ENCODE results near the gene CLDND2.

CLDND2 gene

DNA sequence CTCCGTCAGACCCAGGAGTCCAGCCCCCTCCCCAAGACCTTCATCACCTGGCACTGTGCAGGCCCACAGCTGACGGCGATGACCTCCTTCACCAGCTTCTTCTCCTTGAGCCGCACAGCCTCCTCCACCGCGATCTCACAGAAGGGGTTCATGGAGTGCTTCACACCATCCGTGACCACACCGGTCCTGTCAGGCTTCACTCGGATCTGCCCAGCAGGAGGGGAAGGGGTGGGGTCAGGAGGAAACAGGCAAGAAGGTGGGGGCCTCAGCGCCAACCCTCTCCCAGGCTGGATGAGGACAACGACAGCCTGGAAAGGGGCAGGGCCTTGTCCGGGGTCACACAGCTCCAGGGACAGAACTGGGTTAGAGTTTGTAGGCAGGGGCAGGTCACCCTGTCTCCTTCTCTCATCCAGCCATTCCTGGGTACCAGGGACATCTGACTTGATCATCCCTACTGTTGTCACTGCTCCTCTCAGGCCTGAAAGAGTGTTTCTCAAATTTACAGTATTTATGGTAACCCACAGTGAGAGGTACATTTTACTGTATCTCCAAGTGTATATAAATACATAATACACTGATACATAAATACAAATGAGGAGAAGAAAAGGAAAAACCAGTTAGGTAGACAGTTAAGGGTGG, 14.6 kb downstream of the CLDND2 start:
- no peak for DNase-seq

DNA sequence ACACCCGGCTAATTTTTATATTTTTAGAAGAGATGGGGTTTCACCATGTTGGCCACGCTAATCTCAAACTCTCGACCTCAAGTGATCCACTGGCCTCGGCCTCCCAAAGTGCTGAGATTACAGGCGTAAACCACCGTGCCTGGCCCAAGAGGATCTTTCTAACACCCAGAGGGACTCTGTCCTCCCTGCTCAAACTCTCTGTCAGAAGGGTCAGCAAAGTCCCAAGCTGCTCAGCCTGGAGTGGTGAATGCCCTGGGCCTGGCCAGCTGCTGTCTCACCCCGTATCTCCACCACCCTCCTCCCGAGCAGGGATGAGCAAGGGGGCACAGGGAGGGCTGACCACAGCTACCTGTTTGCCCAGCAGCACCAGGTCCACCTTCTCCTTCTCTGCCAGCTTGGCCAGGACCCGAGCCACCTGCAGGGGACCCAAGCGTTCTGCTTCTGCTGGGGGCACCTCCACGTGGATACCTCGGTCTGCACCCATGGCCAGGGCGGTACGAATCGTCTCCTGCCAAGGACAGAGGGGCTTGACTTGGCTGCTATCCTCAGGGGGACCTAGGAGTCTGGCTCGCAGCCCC, 15.9 kb downstream of the CLDND2 start:
- no peak for DNase-seq

DNA sequence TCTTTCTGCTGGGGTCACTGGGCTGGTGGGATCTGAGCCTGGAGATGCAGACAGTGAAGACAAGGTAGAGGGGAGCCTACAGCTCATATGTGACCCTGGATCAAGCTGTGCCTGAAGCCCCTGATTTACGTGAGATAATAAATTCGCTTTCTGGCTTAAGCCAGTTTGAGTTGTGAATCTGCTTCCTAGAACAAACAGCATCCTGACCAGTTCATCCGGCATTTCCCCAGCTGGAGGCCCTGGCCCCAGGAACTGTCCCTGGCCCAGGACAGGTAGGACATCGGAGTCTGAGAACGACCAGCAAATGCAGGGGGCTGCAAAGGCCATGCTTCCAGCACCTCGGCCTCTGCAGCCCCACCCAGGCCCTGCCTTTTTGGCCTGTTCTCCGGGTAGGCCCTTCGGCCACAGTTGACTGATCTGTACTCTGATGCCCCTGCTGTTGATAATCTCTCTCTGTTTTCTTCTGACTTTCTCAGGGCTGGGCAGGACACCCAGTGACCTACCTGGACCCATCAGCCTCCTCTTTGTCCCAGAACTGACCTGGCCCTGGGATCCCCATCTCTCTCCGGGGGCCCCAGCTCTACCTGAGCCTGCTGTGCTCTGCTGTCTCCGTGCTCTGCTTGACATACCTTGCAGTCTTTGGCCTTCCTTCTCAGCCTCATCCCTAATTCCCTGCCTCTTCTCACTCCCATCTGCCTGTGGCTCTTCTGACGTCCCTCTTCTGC, 17.4 kb downstream of the CLDND2 start:
- DNase-seq: no peak

DNA sequence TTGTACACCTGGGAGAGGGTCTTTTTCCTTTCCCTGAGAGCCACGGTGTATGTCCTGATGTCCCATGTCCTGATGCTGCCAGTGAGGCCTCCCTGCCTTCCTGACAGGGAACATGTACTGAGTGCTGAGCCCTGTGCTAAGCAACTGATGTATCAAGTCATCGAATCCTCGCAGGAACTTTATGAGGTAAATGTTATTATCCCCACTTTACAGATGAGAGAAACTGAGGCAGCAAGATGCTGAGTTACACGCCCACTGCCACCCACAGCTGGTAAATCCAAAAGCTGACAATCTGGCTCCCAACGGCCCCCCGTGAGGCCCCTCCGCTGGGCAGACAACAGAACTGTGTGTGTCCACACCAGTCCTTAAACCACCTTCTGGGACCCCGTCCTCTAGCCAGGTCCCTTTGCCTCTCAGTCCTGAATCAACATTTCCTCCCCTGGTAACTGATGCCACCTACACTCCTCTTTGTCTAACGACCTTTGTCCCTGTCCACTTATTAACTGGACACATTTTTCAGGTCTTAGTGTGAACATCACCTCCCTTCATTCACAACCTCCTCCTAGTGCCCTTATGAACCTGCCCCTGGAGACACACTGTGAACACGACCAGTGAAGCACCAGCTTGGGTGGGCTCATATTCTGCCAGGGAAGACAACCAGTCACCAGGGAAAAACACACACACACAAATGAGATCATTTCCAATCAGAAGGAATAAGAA, 21.4 kb downstream of the CLDND2 start:
- DNase-seq: no peak

DNA sequence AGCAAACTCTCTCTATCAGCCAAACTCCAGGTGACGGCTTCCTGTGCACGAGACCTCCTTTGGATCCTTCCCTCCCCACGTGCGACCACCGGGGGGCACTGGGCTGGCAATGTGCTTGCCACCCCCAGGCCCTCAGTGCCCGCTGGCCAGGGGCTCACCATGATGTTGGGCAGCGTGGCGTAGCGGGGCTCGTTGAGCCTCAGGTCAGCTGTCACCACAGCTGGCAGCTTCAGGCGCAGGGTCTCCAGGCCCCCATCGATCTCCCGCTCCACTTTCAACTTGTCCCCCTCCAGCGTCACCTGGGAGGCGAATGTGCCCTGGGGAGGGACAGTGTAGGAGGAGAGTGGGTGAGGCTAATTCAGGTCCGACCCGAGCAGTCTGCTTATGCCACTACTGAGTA, 22.1 kb downstream of the CLDND2 start:
- DNase-seq: no peak

DNA sequence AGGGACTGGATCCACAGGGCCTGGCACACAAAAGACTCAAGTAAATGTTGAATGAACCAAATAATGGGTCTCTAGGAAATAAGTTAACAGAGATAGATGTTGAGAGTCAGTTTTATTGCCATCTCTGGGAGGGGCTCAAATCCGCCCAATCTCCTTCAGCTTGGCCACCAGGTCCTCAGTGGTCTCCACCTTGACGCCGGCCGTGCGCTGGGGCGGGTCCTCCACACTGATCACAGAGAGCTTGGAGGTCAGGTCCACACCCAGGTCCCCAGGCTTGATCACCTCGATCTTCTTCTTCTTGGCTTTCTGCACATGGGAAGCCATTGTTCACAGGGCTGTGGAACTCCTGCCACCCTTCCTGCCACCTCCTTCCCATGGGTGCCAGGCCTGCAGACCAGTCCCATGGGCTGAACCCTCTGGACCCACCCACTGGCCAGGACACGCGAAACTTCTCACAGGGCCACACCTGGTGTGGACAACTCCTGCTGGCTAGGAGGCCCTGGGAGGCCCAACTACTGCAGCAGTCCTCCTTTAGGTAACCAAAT, 23.7 kb downstream of the CLDND2 start:
- no peak for DNase-seq

DNA sequence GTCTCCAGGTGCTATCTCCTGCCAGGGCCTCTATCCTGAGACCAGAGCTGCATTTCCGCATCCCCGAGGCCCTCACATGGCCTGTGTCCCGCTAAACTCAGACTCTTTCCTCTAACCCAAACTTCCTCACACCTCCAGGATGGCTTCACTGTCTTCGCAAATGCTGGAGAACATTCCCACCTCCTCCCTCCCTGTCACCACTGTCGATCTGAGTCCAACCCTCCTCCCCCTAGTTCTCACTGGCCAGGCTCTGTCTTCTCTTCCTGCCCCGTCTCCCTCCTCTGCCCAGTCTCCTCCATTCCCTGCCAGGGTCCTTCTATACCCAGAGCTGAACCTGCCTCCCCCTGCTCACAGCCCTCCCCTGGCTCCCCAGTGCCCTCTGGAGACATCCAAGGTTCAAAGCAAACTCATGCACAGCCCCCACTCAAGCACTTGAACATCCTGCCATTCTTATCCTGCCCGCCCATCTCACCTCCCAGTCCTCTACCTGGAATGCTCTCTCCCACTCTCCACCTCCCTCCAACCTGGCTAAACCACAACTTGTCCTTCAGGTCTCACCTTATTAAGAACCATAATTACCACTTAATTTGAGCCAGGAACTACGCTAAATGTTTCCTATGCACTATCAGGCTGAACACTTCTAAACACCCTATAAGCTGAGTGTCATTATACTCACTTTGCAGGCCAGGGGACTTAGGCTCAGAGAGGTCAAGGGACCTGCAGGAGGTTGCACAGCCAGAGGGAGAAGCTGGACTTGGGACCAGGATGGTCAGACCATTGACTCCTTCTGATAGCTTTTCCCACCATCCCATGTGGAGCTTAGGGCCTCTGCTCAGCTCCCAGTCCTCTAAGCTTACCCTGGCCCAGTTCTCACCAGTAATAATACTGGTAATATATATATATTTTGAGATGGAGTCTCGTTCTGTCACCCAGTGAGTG, 25.9 kb downstream of the CLDND2 start:
- no peak for DNase-seq

DNA sequence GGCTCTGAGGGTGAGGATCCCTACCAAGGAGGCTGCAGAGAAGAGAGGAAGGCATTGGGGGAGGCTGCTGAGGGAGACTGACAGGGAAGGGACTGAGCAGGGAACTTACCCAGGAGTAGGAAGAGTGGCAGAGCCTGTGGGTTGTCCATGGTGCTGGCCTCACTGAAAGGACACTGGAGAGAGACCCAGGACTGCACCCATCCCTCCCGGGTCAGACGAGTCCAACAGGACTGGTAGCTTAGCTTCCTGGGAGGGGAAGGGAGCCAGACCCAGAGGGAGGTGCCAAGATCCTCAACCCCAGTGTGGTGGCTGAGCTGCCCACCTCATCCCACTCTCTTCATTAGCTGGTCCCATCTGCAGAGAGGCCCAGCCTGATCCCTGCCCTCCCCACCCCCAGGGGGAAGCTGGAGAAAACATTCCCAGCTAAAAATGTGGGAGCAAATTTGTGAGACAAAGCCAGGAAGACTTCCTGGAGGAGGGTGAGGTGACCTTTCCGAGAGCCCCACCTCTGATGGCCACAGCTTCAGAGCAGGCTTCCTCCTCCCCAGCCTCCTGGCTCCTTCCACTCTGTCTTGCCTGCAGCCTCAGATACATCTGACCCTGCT, 26.7 kb downstream of the CLDND2 start, which contains the start of gene VSIG10L:
Gene VSIG10L (minus strand): TSS at position 164 of the 605 bp plus-strand sequence. CDS start 15 bp downstream, at position 149.
- no peak for DNase-seq

DNA sequence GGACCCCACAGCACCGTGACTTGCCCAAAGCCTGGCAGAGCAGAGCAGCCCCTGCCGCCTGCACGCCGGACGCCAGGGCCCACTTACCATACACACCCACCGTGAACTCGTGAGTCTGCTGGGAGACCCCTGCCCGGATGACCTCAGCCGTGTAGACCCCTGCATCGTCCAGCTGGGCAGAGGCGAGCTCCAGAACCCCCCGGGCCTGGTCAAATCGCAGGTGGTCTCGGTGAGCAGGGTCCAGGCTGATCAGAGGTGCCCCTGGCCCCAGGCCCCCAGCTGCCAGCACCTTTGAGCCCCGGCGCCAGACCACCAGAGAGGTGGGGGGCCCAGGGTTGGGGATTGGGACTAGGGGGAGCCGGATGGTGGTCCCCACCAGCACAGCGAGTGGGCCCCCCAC, 27.7 kb downstream of the CLDND2 start:
- DNase-seq: no peak

DNA sequence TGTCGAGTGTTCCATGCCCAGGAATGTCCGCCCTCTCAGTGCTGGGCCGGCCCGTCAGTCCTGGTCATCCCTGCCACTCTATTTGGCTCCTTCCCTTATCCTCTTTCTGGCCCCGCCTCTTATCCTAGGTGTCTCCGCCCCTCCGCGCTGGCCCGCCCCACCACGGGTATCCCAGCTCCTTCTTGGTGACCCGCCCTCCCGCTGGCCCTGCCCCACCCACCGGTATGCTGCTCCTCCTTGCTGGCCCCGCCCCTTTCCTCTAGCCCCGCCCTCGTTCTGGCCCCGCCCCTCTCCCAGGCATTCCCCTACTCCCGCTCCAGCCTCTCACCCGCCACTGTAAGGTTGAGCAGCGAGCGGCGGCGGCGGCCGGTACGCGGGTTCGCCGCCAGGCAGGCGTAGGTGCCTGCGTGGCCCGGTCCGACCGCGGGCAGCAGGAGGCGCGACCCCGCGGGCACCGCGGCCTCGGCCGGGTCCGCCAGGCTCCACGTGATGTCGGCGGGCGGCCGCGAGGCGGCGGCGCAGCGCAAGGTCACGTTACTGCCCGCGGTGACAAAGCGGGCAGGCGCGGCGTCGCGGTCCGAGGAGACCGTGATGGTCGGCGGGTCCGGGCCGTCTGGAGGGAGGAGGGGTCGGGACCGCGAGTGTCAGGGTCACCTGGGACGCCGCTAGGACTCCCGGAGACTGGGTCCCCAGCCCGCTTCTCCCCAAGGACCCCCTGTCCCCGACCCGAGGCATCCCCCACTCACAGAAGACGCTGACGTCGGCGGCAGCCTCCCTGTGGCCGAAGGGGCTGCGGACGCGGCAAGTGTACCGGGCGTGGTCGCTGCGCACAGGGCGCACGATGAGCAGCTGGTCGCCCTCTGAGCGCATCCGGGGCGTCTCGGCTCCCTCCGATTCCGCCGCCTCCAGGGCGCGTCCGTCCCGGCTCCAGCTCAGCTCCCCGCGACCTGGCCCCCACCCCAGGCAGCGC, 28.8 kb downstream of the CLDND2 start:
- DNase-seq: peak; percentile 76 to 92

DNA sequence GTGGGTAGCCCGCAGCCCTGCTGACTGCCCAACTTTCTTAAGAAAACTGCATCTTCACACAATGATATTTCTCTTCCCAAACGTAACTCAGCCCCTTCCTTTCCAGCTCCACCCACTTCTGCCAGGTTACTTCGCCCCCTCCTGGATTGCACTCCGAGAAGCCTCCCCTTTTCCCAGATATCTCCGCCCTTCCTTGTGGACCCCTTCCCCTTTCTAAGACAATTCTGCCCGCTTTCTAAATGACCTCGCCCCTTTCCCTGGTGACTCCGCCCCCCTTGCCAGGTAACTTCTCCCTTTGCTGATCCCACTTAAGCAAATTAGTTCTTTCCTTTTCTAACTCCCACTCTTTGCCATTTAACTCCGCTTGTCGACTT, 29.5 kb downstream of the CLDND2 start:
- DNase-seq: no peak

DNA sequence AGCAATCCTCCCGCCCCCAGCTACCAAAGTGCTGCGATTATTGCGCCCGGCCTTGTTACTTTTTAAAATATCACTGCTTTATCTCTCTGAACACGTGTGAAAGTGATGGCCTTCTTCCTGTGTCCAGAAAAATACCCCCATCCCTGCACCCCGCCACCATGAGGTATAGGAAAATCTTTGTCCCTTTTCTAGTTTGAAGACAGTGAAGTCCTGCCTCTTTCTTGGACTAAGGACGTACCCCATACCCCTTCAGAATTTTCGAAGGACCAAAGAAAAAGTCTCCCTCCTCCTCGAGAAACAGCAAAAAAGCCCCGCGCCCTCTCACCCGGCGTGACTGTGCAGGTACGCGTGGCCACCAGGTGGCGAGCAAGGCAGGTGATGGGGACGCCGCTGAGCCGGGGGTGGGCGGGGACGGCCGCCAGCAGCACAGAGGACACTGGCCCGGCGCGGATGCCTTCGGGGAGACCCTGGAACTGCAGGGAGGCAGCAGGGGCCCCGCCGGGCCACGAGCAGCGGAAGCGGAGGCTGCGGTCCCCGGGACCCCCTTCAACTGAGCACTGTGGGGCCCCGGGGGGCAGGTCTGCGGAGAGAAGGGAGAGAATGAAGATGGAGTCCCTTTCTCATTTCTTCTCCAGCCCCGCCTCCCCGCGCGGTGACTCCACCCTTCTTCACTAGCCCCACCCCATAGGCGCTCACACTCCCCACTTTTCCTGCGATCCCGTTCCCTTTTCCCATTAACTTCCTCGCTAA, 30.1 kb downstream of the CLDND2 start:
- peak; percentile 47 to 70 for DNase-seq

DNA sequence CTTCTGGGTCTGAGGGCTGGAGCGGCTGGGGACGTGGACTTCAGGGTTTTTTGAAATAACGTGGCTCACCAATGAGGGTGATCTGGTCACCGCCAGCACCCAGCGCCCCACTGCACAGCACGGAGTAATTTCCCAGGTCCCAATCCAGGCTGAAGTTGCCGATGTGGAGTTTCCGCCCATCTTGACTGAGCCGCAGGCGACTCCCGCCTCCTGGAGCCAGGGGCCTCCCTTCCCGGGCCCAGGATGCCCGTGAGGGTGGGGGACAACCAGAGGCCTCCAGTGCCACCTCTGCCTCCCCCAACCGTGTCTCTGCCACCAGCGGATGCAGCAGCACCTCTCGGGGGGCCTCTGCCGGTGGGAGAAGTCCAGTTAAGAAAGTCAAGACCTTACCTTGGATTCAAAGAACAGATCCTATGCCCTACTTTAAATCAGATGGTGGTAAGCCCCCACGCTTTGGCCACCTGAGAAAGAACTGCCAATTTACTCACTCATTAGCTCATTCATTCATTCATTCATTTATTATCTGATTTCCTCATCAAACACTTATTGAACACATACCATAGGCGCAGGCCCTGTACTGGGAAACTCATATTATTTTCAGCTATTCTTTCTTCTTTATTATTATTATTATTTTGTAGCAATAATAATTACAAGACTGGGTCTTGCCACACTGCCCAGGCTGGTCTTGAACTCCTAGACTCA, 30.8 kb downstream of the CLDND2 start:
- DNase-seq: no peak

DNA sequence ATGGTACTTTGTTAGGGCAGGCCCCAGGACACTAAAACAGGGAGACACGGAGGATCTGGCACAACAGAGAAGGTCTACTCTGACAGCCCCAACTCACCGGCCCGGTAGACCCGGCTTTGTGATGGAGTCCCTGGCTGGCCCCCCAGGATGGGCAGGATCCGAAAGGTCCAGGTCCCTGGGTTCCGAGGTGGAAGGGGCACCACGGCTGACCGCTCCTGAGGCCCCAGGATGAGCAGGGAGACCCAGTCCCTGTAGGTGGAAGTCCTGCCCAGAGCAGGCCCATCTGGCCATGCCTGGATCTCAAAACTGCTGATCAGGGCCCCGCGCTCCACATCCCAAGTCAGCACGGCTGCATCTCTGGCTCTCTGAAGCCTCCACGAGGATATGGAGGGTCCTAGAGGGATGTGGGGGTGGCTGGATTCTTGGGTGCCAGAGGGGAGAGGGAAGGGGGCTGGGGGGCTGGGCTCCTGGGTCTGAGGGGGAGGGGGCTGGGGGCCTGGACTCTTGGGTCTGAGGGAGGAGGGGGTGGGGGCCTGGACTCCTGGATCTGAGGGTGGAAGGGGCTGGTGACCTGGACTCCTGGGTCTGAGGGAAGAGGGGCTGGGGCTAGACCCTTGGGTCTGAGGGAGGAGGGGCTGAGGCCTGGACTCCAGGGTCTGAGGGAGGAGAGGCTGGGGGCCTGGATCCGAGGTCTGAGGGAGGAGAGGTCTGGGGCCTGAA, 31.5 kb downstream of the CLDND2 start:
- DNase-seq: no peak

DNA sequence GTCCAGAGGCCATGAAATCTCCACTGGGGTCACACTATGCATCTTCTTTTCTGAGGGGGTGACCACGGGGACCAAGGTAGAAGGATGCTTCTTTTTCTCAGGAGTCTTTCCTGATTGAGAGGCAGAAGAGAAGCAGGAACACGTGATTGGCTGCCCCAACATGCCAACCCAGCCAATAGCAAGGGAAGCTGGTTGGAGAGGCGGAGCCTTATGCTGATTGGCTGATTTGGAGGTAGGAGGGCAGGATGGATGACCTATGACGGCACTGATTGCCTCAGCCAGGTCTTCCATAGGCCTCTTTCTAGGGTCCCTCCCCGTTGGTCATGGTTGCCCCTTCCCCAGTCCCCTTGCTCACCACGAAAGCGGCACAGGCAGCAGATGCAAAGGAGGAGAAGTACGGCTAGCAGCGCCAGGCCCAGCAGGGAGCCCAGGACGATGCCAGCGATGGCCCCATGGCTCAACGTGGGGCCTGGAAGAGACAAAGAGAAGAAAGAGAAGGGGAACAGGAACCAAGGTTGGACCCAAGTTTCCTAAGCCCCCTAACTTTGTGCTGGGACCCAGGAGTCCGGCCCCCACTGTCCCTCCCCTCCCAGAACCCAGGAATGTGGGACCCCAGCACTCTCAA, 34.9 kb downstream of the CLDND2 start:
- peak; percentile 63 to 80 for DNase-seq

DNA sequence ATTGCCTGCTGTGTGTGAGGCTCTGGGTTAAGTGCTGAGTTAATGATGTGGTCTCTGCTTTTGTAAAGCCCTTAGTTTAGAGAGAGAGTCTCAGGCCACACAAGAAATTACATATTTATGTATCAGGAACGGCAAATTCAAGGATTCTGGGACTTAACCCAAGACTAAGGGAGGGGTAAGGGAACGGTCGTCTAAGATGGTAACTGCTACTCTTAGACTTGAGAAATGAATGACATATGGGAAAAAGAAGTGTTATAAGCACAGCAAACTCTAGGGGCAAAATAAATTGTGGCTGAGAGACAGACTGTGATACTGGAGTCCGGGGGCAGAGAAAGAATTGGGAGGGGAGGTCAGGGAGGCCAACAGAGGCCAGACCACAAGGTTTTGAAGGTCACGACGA, 37.1 kb downstream of the CLDND2 start:
- DNase-seq: no peak

DNA sequence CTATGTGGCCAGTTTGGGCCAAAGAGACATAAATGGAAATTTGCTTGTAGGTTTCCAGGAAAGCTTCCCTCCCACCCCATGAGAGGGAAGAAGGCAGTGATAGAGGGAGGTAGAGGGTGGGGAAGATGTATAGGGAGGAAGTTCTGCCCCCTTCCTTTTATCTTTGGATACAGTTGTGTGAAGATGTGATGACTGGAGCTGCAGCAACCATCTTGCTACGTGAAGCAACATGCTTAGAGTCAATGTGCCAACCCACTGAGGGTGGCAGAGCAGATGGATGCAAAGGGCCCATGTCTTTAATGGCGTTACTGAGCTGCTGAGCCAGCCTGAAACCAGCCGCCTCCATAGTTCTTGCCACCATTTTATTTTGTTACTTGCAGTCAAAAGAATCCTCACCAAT, 37.6 kb downstream of the CLDND2 start:
- no peak for DNase-seq

DNA sequence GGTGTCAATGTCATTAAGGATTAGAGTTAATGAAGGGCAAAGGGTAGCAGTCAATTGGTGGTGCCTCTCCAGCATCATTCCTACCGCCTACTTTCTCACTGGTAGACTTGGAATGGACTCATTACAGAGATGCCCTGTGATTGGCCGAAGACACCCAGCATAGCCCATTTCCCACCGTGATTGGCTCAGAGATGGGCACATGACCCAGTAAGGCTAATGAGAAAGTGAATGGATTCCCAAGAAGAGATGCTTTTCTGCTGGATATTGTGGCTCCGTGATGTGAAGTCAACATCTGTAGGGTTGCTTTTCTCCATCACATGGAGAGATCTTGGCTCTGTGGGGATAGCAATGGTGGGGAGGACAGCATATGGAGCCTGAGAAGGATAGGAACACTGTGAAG, 38.4 kb downstream of the CLDND2 start:
- no peak for DNase-seq

All from NCI-H446 (cell line).